CD8-positive, alpha-beta memory T cell (primary cell): ENCODE measurements around the gene GCK. TPM values are rescaled to one million over a fixed set of nuclear protein-coding genes. Genes with fewer than 3 reads are reported as not detected.

ENCODE experiments used
- polyA plus RNA-seq: library from polyadenylated mRNA; unstranded; fragments of 300-500 nt; fragmentation: Illumina TruSeq; gene quantifications from one replicate; pipeline ENCODE4 v1.2.3, GENCODE V29; 2021
- total RNA-seq, 2 experiments: library from RNA; stranded (reverse); gene quantifications; one replicate each; pipeline ENCODE4 v1.2.3, GENCODE V29; 2021

The GCK gene
- total and polyA plus RNA-seq, 3 experiments from 2014 or later, result 0.46 to 1.8 (median 1.0) TPM

Other genes with a start within 250 kb of the GCK start
- gene SPDYE1, start 191.5 kb downstream of the GCK start, total RNA-seq, result not detected
- 0.25 TPM for gene SPDYE1, start 191.5 kb downstream of the GCK start, polyA plus RNA-seq
- gene DBNL, start 144.7 kb downstream of the GCK start, total RNA-seq, result 100 to 1,000 TPM; 144 to 154 TPM
- 184 TPM for gene DBNL, start 144.7 kb downstream of the GCK start, polyA plus RNA-seq
- gene PGAM2, start 123.9 kb downstream of the GCK start, total RNA-seq, result under 1 TPM; 0.38 to 0.44 TPM
- not detected for gene PGAM2, start 123.9 kb downstream of the GCK start, polyA plus RNA-seq
- gene POLM, start 106.9 kb downstream of the GCK start, total RNA-seq, result 10 to 100 TPM; 42.3 to 42.4 TPM
- gene POLM, start 106.9 kb downstream of the GCK start, polyA plus RNA-seq, result 22.0 TPM
- 1 to 10 TPM; 8.4 to 8.9 TPM for gene AEBP1, start 85.1 kb downstream of the GCK start, total RNA-seq
- gene AEBP1, start 85.1 kb downstream of the GCK start, polyA plus RNA-seq, result 1.6 TPM
- gene POLD2, start 65.9 kb downstream of the GCK start, total RNA-seq, result 100 to 1,000 TPM; 279 to 291 TPM
- 74.1 TPM for gene POLD2, start 65.9 kb downstream of the GCK start, polyA plus RNA-seq
- gene MYL7, start 48.1 kb downstream of the GCK start, total RNA-seq, result not detected
- not detected for gene MYL7, start 48.1 kb downstream of the GCK start, polyA plus RNA-seq
- gene YKT6, start 11.5 kb upstream of the GCK start, total RNA-seq, result 10 to 100 TPM; 92.6 to 94.6 TPM
- 44.9 TPM for gene YKT6, start 11.5 kb upstream of the GCK start, polyA plus RNA-seq
- under 1 TPM; 0.42 to 0.90 TPM for gene CAMK2B, start 136.2 kb upstream of the GCK start, total RNA-seq
- not detected for gene CAMK2B, start 136.2 kb upstream of the GCK start, polyA plus RNA-seq